ENCODE data around the gene CNTNAP2. TPM values are rescaled to one million over a fixed set of nuclear protein-coding genes. Genes with fewer than 3 reads are reported as not detected.

Gene CNTNAP2
- total and polyA plus RNA-seq, 7 experiments from 2014 or later = 0.02 to 0.48 (median 0.24) TPM; not detected in 2

- H3K36me3 Mint-ChIP-seq = no peaks in the 10 kb centered on the region
- H3K4me3 Mint-ChIP-seq = no peak overlapping the region
- Histone ChIP-seq H3K27me3 (ENCODE audit: control insufficient read depth in 2 of 2, insufficient read depth in 2 of 2, low read length in 2 of 2) (no peaks in the 10 kb centered on the region), H3K4me1 (ENCODE audit: control insufficient read depth in 2 of 2, insufficient read depth in 2 of 2, low read length in 2 of 2) (peaks cover 0 to 5% of the 10 kb centered on the region in 2 donors), H3K27ac (ENCODE audit: low read depth, low read length) (no peak overlapping the region), H3K36me3 (ENCODE audit: control insufficient read depth in 2 of 3, insufficient read depth in 3 of 3, low read length in 3 of 3) (no peaks in the 10 kb centered on the region), H3K9me3 (ENCODE audit: control insufficient read depth in 2 of 3, low read length in 3 of 3) (no peaks in the 10 kb centered on the region), H3K4me3 (ENCODE audit: low read length) (no peak overlapping the region)
- H3K4me1 Mint-ChIP-seq = peaks cover 8 to 14% (median 9%) of the 10 kb centered on the region in 7 donors
- intact Hi-C loops (cut with micrococcal nuclease) = loop anchor here in 1 of 2 donors (10.0 kb wide), 1 partner anchor 258 kb away; no protein-coding TSS in a partner anchor
- H3K9me3 Mint-ChIP-seq = no peaks in the 10 kb centered on the region
- no peak overlapping the region for H3K27ac Mint-ChIP-seq
- POLR2A ChIA-PET = no interaction called here
- ATAC-seq = no peak
- H3K27me3 Mint-ChIP-seq = peaks cover 0 to 14% (median 10%) of the 10 kb centered on the region in 5 donors
- no peak for DNase-seq
- CTCF ChIA-PET = no interaction called here
These were observed 2150.2 kb downstream of the CNTNAP2 start for GRCh38 chr7:148266795-148267194.

DNA sequence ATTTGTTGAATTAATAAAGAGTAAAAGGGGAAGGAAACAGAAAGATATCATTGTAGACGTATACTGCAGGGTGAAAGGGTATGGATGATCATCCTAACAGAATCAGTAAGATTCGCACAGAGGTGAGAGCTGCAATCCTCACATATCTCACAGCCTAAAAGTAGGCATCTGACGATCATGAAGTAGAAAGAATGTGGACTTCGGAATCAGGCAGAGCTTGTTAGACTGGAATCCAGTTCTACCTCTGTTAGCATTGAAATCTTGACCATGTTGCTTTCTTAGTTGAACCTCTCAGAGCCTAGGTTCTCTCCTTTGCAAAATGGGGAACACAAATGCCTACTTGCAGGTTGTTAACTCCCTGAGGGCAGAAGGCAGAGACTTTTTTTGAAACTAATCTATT lies 2154.0 kb downstream of the CNTNAP2 start:
- Mint-ChIP-seq H3K36me3 (no peaks in the 10 kb centered on the region), H3K27ac (no peak overlapping the region), H3K4me1 (peaks cover 0 to under 1% (median 0%) of the 10 kb centered on the region in 7 donors), H3K27me3 (peaks cover 0 to 33% (median 3%) of the 10 kb centered on the region in 5 donors), H3K9me3 (peaks cover 0 to 3% (median 0%) of the 10 kb centered on the region in 11 donors), H3K4me3 (no peak overlapping the region)
- Histone ChIP-seq H3K27ac (ENCODE audit: low read depth, low read length) (no peak overlapping the region), H3K36me3 (ENCODE audit: control insufficient read depth in 2 of 3, insufficient read depth in 3 of 3, low read length in 3 of 3) (no peaks in the 10 kb centered on the region), H3K4me3 (ENCODE audit: low read length) (no peak overlapping the region), H3K27me3 (ENCODE audit: control insufficient read depth in 2 of 2, insufficient read depth in 2 of 2, low read length in 2 of 2) (no peaks in the 10 kb centered on the region), H3K4me1 (ENCODE audit: control insufficient read depth in 2 of 2, insufficient read depth in 2 of 2, low read length in 2 of 2) (no peaks in the 10 kb centered on the region), H3K9me3 (ENCODE audit: control insufficient read depth in 2 of 3, low read length in 3 of 3) (no peaks in the 10 kb centered on the region)
- DNase-seq = no peak
- POLR2A ChIA-PET = no interaction called here
- ATAC-seq = no peak
- intact Hi-C loops (cut with micrococcal nuclease) = no loop called here
- CTCF ChIA-PET = interaction anchor here (1.5 kb wide), 1 partner anchor 9 kb away, joined by 4 read pairs; no protein-coding TSS in a partner anchor

- Mint-ChIP-seq H3K27me3 (peaks cover 0 to 29% (median 3%) of the 10 kb centered on the region in 5 donors), H3K9me3 (peaks cover 0 to 3% (median 0%) of the 10 kb centered on the region in 11 donors), H3K36me3 (no peaks in the 10 kb centered on the region), H3K4me3 (no peak overlapping the region), H3K27ac (no peak overlapping the region), H3K4me1 (peaks cover 0 to 24% (median 0%) of the 10 kb centered on the region in 7 donors)
- Histone ChIP-seq H3K36me3 (ENCODE audit: control insufficient read depth in 2 of 3, insufficient read depth in 3 of 3, low read length in 3 of 3) (no peaks in the 10 kb centered on the region), H3K27ac (ENCODE audit: low read depth, low read length) (no peak overlapping the region), H3K4me1 (ENCODE audit: control insufficient read depth in 2 of 2, insufficient read depth in 2 of 2, low read length in 2 of 2) (peaks cover 0 to 6% of the 10 kb centered on the region in 2 donors), H3K27me3 (ENCODE audit: control insufficient read depth in 2 of 2, insufficient read depth in 2 of 2, low read length in 2 of 2) (no peaks in the 10 kb centered on the region), H3K4me3 (ENCODE audit: low read length) (no peak overlapping the region), H3K9me3 (ENCODE audit: control insufficient read depth in 2 of 3, low read length in 3 of 3) (no peaks in the 10 kb centered on the region)
- ChIA-PET CTCF (interaction anchor here (0.6 kb wide), 1 partner anchor 13 kb away, joined by 3 read pairs; no protein-coding TSS in a partner anchor), POLR2A (no interaction called here)
- ATAC-seq (no peak), DNase-seq (no peak)
- intact Hi-C loops (cut with micrococcal nuclease) = no loop called here
These were observed 2157.5 kb downstream of the CNTNAP2 start for GRCh38 chr7:148274118-148274517.

GRCh38 chr7:148275359-148275890 lies 2158.8 kb downstream of the CNTNAP2 start:
- ChIA-PET CTCF (interaction anchor here (0.9 kb wide), 1 partner anchor 16 kb away, joined by 4 read pairs; no protein-coding TSS in a partner anchor), POLR2A (no interaction called here)
- Mint-ChIP-seq H3K4me1 (peaks cover 0 to 24% (median 0%) of the 10 kb centered on the region in 7 donors), H3K36me3 (no peaks in the 10 kb centered on the region), H3K4me3 (no peak overlapping the region), H3K9me3 (peaks cover 0 to 3% (median 0%) of the 10 kb centered on the region in 11 donors), H3K27ac (no peak overlapping the region), H3K27me3 (peaks cover 0 to 33% (median 3%) of the 10 kb centered on the region in 5 donors)
- DNase-seq (no peak), ATAC-seq (no peak)
- intact Hi-C loops (cut with micrococcal nuclease) = no loop called here
- no peak overlapping the region for H3K4me3 ChIP-seq (ENCODE audit: low read length)
- H3K4me1 ChIP-seq (ENCODE audit: control insufficient read depth in 2 of 2, insufficient read depth in 2 of 2, low read length in 2 of 2) = peaks cover 0 to 6% of the 10 kb centered on the region in 2 donors
- no peaks in the 10 kb centered on the region for H3K36me3 ChIP-seq (ENCODE audit: control insufficient read depth in 2 of 3, insufficient read depth in 3 of 3, low read length in 3 of 3)
- no peak overlapping the region for H3K27ac ChIP-seq (ENCODE audit: low read depth, low read length)
- H3K9me3 ChIP-seq (ENCODE audit: control insufficient read depth in 2 of 3, low read length in 3 of 3) = no peaks in the 10 kb centered on the region
- H3K27me3 ChIP-seq (ENCODE audit: control insufficient read depth in 2 of 2, insufficient read depth in 2 of 2, low read length in 2 of 2) = no peaks in the 10 kb centered on the region

DNA sequence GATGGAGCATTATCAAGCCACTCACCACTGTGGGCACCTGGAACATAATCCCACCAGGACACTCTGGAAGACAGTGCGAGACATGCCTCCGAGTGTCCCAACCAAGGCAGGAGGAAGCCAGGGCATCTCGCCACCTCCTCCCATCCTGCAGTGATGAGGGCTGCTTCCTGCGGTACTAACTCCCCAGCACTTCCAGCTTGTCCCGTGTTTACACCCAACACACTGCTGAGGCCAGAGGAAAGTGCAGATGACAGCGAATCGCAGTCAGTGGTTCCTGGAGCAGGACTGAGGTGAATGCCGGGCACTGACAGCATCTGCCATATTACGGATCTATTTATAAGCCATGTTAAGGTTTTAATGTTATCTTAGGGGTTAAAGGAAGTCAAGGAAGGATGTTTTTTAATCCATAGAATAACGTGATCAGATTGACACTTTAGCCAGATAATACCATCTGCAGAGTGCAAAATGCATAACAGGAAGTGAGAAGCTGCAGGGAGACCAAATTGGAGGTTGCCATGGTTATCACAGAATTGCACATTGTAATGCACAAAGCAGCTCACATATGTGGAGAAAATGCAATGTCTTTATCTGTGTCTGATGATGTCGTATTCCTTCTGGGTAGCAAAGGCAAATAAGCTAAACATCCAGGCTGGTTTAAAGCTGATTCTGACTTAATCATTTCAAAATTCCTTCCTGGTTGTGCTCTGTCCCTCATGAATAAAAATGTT lies 2159.9 kb downstream of the CNTNAP2 start:
- POLR2A ChIA-PET = interaction anchor here (0.7 kb wide), 1 partner anchor 27 kb away, joined by 3 read pairs; no protein-coding TSS in a partner anchor
- Mint-ChIP-seq H3K4me3 (peak overlapping the region in 1 of 10 donors; percentile 30), H3K36me3 (no peaks in the 10 kb centered on the region), H3K27ac (no peak overlapping the region), H3K9me3 (peaks cover 0 to 3% (median 0%) of the 10 kb centered on the region in 11 donors), H3K4me1 (peaks cover 0 to 24% (median 0%) of the 10 kb centered on the region in 7 donors), H3K27me3 (peaks cover 0 to 33% (median 4%) of the 10 kb centered on the region in 5 donors)
- H3K36me3 ChIP-seq (ENCODE audit: control insufficient read depth in 2 of 3, insufficient read depth in 3 of 3, low read length in 3 of 3) = no peaks in the 10 kb centered on the region
- no peak overlapping the region for H3K27ac ChIP-seq (ENCODE audit: low read depth, low read length)
- H3K27me3 ChIP-seq (ENCODE audit: control insufficient read depth in 2 of 2, insufficient read depth in 2 of 2, low read length in 2 of 2) = no peaks in the 10 kb centered on the region
- H3K4me3 ChIP-seq (ENCODE audit: low read length) = no peak overlapping the region
- intact Hi-C loops (cut with micrococcal nuclease) = no loop called here
- CTCF ChIA-PET = no interaction called here
- no peaks in the 10 kb centered on the region for H3K9me3 ChIP-seq (ENCODE audit: control insufficient read depth in 2 of 3, low read length in 3 of 3)
- H3K4me1 ChIP-seq (ENCODE audit: control insufficient read depth in 2 of 2, insufficient read depth in 2 of 2, low read length in 2 of 2) = peaks cover 0 to 6% of the 10 kb centered on the region in 2 donors
- ATAC-seq (peak; percentile 67), DNase-seq (no peak)

- Histone ChIP-seq H3K4me1 (ENCODE audit: control insufficient read depth in 2 of 2, insufficient read depth in 2 of 2, low read length in 2 of 2) (peaks cover 0 to 6% of the 10 kb centered on the region in 2 donors), H3K9me3 (ENCODE audit: control insufficient read depth in 2 of 3, low read length in 3 of 3) (no peaks in the 10 kb centered on the region), H3K27ac (ENCODE audit: low read depth, low read length) (no peak overlapping the region), H3K4me3 (ENCODE audit: low read length) (no peak overlapping the region), H3K36me3 (ENCODE audit: control insufficient read depth in 2 of 3, insufficient read depth in 3 of 3, low read length in 3 of 3) (no peaks in the 10 kb centered on the region), H3K27me3 (ENCODE audit: control insufficient read depth in 2 of 2, insufficient read depth in 2 of 2, low read length in 2 of 2) (no peaks in the 10 kb centered on the region)
- Mint-ChIP-seq H3K36me3 (no peaks in the 10 kb centered on the region), H3K4me3 (peak overlapping the region in 1 of 10 donors; percentile 30), H3K9me3 (peaks cover 0 to 3% (median 0%) of the 10 kb centered on the region in 11 donors), H3K4me1 (peaks cover 0 to 24% (median 0%) of the 10 kb centered on the region in 7 donors), H3K27ac (peak overlapping the region in 2 of 9 donors; percentile 14 to 42), H3K27me3 (peaks cover 0 to 28% (median 4%) of the 10 kb centered on the region in 5 donors)
- CTCF ChIA-PET = interaction anchor here (0.7 kb wide), 1 partner anchor 12 kb away, joined by 3 read pairs; no protein-coding TSS in a partner anchor
- POLR2A ChIA-PET = interaction anchor here (0.7 kb wide), 1 partner anchor 27 kb away, joined by 3 read pairs; no protein-coding TSS in a partner anchor
- DNase-seq (no peak), ATAC-seq (no peak)
- intact Hi-C loops (cut with micrococcal nuclease) = no loop called here
These were observed 2160.6 kb downstream of the CNTNAP2 start for GRCh38 chr7:148277042-148277660.
